Uterus (tissue), 4 donors: ENCODE results near the gene ANAPC15. TPM values are rescaled to one million over a fixed set of nuclear protein-coding genes. Genes with fewer than 3 reads are reported as not detected.

Experiments used
- DNase-seq, 2 donors: peaks; one replicate each; pipeline ENCODE4 v3.0.0-alpha.2; 2019 to 2020
- H3K27ac ChIP-seq, 2 donors: fragments of 200-600 bp; sonication (generic); 1 replicate in 1 of 2; 2 replicates in 1 of 2; pipeline ENCODE4 v1.5.1; 2016 to 2018
- H3K27me3 ChIP-seq, 2 donors: fragments of 200-600 bp; sonication (generic); one replicate each; pipeline ENCODE4 v1.5.1; 2018 to 2019; ENCODE audit warnings: control low read depth in 1 of 2
- H3K36me3 ChIP-seq, 2 donors: fragments of 200-600 bp; sonication (generic); one replicate each; pipeline ENCODE4 v1.5.1; 2019; ENCODE audit warnings: control low read depth in 1 of 2
- H3K4me1 ChIP-seq, 2 donors: fragments of 200-600 bp; sonication (generic); one replicate each; pipeline ENCODE4 v1.5.1; 2018 to 2019; ENCODE audit warnings: control low read depth in 1 of 2
- H3K4me3 ChIP-seq, 2 donors: fragments of 200-600 bp; sonication (generic); 1 replicate in 1 of 2; 2 replicates in 1 of 2; pipeline ENCODE4 v1.5.1; 2018 to 2019; ENCODE audit warnings: mild to moderate bottlenecking in 1 of 2
- H3K9me3 ChIP-seq, 2 donors: fragments of 200-600 bp; sonication (generic); one replicate each; pipeline ENCODE4 v1.5.1; 2019; ENCODE audit warnings: control low read depth in 1 of 2
- POLR2A ChIP-seq, 2 donors: fragments of 450-650 bp; IDR thresholded peaks; one replicate each; pipeline ENCODE4 v1.6.1; 2016; ENCODE audit warnings: antibody characterized with exemption in 2 of 2, mild to moderate bottlenecking in 1 of 2, moderate library complexity in 1 of 2
- intact Hi-C: fragments of 100-400 bp; cut with DNase I; formaldehyde crosslinking; loops from one replicate; pipeline ENCODE4 v1.15.1; 2023; ENCODE audit warnings: low total_unique reads
- total RNA-seq, 4 donors: library from RNA; depleted of rRNA in 3 of 4; stranded (reverse); fragments of >200 nt in 3 of 4; gene quantifications; one replicate each; pipeline versions ENCODE4 v1.1.0 to v1.2.4, GENCODE V29; 2014 to 2023
- TF ChIP-seq, protein P1 (sequence below), 4 experiments: fragments of 200-600 bp in 2 of 4; fragments of 450-650 bp in 2 of 4; sonication (generic) in 2 of 4; IDR thresholded peaks; one replicate each; pipeline ENCODE4 v1.5.1; 2016 to 2019; ENCODE audit warnings: antibody characterized with exemption in 4 of 4, mild to moderate bottlenecking in 2 of 4, moderate library complexity in 1 of 4
- donor health status: DM: yes; HTN: yes; CAD: no.

Gene ANAPC15
- total RNA-seq, 4 donors from 2014 or later, result 6.5 to 56.9 (median 20.7) TPM

DNA sequence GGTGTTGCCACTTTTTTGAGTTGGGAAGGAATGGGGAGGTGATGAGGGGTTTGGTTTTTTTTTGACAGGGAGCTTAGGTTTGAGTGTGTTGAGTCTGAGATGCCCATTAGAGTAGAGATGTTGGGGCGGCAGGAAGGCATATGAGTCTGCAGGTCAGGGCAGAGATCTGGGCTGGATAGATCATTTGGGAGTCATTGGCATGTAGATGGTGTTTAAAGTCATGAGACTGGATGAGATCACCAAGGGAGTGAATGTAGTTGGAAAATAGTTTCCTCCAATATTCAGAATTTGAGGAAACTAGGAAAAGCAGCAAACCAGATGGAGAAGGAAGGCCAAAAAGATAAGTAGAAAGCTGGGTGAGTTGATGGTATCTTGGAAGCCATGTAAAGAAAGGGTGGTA lies 2.1 kb upstream of the ANAPC15 start:
- peaks cover 0 to 5% of the 10 kb centered on the region in 2 donors for H3K4me1 ChIP-seq
- TF ChIP-seq POLR2A (IDR thresholded peaks at IDR 0.05), result no peak
- TF ChIP-seq, protein P1, sequence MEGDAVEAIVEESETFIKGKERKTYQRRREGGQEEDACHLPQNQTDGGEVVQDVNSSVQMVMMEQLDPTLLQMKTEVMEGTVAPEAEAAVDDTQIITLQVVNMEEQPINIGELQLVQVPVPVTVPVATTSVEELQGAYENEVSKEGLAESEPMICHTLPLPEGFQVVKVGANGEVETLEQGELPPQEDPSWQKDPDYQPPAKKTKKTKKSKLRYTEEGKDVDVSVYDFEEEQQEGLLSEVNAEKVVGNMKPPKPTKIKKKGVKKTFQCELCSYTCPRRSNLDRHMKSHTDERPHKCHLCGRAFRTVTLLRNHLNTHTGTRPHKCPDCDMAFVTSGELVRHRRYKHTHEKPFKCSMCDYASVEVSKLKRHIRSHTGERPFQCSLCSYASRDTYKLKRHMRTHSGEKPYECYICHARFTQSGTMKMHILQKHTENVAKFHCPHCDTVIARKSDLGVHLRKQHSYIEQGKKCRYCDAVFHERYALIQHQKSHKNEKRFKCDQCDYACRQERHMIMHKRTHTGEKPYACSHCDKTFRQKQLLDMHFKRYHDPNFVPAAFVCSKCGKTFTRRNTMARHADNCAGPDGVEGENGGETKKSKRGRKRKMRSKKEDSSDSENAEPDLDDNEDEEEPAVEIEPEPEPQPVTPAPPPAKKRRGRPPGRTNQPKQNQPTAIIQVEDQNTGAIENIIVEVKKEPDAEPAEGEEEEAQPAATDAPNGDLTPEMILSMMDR (IDR thresholded peaks at IDR 0.05), result no peak
- H3K4me3 ChIP-seq, result no peak overlapping the region
- no peaks in the 10 kb centered on the region for H3K9me3 ChIP-seq
- H3K27me3 ChIP-seq, result no peaks in the 10 kb centered on the region
- intact Hi-C loops, result no loop called here
- DNase-seq, result no peak
- no peak overlapping the region for H3K27ac ChIP-seq
- H3K36me3 ChIP-seq, result no peaks in the 10 kb centered on the region

DNA sequence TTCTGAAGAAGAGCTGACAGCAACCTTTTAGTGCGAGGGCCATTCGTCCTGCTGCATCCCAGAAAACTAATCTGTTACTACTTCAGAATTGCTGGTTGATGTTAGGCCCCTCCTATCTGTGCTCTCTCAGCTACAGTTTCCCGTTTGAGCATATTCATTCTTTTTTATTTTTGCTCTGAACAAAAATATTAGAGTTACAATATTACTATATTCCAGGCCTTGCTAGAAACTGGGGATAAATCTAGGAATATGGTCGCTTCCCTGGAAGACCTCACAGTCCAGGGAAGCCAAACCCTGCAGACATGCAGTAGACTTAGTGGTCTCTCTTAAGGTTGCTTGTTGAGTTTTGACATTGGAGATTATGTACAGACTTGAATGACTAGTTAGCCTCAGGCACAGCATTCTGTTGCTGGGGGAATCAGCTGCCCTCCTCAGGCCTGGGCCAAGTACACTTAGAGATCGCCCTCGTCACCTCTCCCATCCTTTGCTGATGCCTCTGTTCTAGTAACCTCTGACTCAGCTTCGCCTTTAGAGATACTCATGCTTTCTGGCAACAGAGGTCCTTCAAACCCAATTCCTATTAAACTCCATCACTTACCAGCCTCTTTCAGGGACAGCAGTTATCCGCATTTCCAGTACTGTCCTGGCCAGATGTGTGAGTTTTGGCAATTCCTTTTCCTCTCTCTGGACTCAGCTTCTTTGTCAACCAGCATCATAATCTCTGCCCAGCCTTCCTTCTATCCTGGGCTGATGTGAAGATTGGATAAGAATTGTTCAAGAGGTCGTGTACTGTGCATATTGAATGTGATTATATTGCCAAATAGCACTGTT lies 698 bp upstream of the ANAPC15 start:
- intact Hi-C loops, result no loop called here

DNA sequence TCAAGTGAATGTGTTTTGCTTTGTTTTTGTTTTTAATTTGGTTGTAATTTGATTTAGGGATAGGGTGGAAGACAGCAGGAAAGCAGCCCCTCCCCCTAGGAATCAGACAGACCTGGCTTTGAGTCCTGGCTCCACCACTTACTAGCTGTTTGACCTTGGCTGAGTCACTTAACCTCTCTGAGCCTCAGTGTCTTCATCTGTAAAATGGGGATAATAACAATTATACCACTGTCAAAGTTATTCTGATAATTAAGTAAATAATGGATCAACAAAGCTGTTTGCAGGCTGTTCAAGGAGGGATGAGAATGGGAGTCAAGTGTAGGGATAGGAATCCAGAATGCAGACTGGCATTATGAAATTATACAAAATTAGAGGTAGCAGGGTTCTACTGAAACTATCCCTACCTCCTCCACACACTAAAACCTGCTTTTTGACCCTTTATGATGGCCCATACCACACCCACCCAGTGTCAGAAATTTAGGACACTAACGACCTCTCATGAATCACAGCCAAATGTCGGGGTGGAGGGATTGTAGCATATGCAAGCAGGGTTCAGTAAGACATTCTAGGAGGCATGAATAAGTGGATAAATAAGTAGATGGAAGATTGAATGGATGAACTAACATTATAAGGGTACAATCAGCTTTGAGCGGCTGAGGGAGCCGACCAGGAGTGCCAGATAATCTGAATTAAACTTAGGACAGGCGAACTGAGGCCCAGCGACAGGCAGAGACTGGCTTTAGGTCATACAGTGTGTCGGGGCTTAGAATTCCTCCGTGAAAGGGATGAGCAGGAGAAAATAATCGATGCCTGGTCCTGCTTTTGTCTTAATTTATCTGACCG lies 974 bp downstream of the ANAPC15 start:
- Histone ChIP-seq H3K4me1 (peaks cover 0 to 5% of the 10 kb centered on the region in 2 donors), H3K4me3 (peak overlapping the region; percentile 61 to 87), H3K9me3 (no peaks in the 10 kb centered on the region), H3K27ac (peak overlapping the region; percentile 96 to 98), H3K27me3 (no peaks in the 10 kb centered on the region), H3K36me3 (no peaks in the 10 kb centered on the region)
- no peak for TF ChIP-seq POLR2A (IDR thresholded peaks at IDR 0.05)
- TF ChIP-seq, protein P1 (IDR thresholded peaks at IDR 0.05), result peak in 1 of 4 experiments; percentile 11
- intact Hi-C loops, result no loop called here
- no peak for DNase-seq

More for the DNA sequence above, 698 bp upstream of the ANAPC15 start:
- H3K4me3 ChIP-seq, result peak overlapping the region; percentile 61 to 87
- TF ChIP-seq, protein P1 (IDR thresholded peaks at IDR 0.05), result no peak
- TF ChIP-seq POLR2A (IDR thresholded peaks at IDR 0.05), result no peak
- no peaks in the 10 kb centered on the region for H3K36me3 ChIP-seq
- peak overlapping the region; percentile 96 to 98 for H3K27ac ChIP-seq
- no peak for DNase-seq
- H3K27me3 ChIP-seq, result no peaks in the 10 kb centered on the region
- no peaks in the 10 kb centered on the region for H3K9me3 ChIP-seq
- H3K4me1 ChIP-seq, result peaks cover 0 to 5% of the 10 kb centered on the region in 2 donors

DNA sequence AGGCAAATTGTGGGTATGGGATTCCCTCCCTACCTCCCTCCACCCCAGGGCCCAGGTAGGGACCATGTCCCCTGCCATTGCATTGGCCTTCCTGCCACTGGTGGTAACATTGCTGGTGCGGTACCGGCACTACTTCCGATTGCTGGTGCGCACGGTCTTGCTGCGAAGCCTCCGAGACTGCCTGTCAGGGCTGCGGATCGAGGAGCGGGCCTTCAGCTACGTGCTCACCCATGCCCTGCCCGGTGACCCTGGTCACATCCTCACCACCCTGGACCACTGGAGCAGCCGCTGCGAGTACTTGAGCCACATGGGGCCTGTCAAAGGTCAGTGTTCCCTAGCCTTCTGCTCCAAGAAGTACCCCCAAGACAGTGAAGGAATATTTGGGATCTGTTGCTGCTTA lies 6.6 kb downstream of the ANAPC15 start, which contains the start of gene TOMT:
TOMT (plus strand) TSS at position 37 of the 400 bp plus-strand sequence; CDS start at position 65, 28 bp downstream.
- H3K4me3 ChIP-seq, result no peak within 1 kb of the TSS
- DNase-seq, result no peak
- H3K4me1 ChIP-seq, result peaks cover 0 to 11% of the 10 kb centered on the region in 2 donors
- no peaks in the 10 kb centered on the region for H3K27me3 ChIP-seq
- TF ChIP-seq POLR2A (IDR thresholded peaks at IDR 0.05), result no peak
- TF ChIP-seq, protein P1 (IDR thresholded peaks at IDR 0.05), result no peak
- no peaks in the 10 kb centered on the region for H3K9me3 ChIP-seq
- H3K36me3 ChIP-seq, result no peaks in the 10 kb centered on the region
- intact Hi-C loops, result no loop called here
- no peak within 1 kb of the TSS for H3K27ac ChIP-seq
